Common myeloid progenitor, CD34-positive (primary cell): ENCODE results near the gene CCDC74B.
"Not testable (repeated sequence)": the region's sequence is repeated elsewhere in the genome, so short reads cannot be mapped to it uniquely, and the experiment has no call there.

ENCODE experiments used
- CTCF ChIA-PET: fragments of 350-600 bp; sonication (Branson Sonifier 250); formaldehyde crosslinking; loops from one replicate; lab custom pipeline; 2021; ENCODE audit warnings: antibody characterized with exemption; lab: Charles Lee
- POLR2A ChIA-PET: fragments of 350-600 bp; sonication (Branson Sonifier 250); formaldehyde crosslinking; loops from one replicate; lab custom pipeline; 2021; ENCODE audit warnings: antibody characterized with exemption; lab: Charles Lee
- DNase-seq, 3 donors: peaks; one replicate each; pipeline versions ENCODE4 v3.0.0 to v3.0.0-alpha.2; 2013
- H3K27ac ChIP-seq, 2 experiments: 1 replicate in 1 of 2; 2 replicates in 1 of 2; pipeline ENCODE4 v1.7.0; 2013; ENCODE audit warnings: inconsistent platforms in 2 of 2, low read length in 2 of 2, mild to moderate bottlenecking in 2 of 2, low read depth in 1 of 2, moderate library complexity in 1 of 2; ENCODE audit not compliant: severe bottlenecking in 2 of 2, insufficient read depth in 1 of 2, poor library complexity in 1 of 2
- H3K27me3 ChIP-seq, 5 experiments: replicated peaks in 2 of 5; 1 replicate in 3 of 5; 2 replicates in 2 of 5; pipeline versions ENCODE4 v1.6.1 to v1.7.0; 2013; ENCODE audit warnings: low read length in 4 of 5, mild to moderate bottlenecking in 2 of 5, moderate library complexity in 2 of 5, inconsistent platforms in 1 of 5; ENCODE audit not compliant: insufficient read depth in 5 of 5, control insufficient read depth in 4 of 5
- H3K36me3 ChIP-seq, 4 experiments: 1 replicate in 2 of 4; 2 replicates in 2 of 4; pipeline versions ENCODE4 v1.6.1 to v1.7.0; 2013; ENCODE audit warnings: low read length in 3 of 4, control low read depth in 1 of 4, mild to moderate bottlenecking in 1 of 4; ENCODE audit not compliant: control insufficient read depth in 4 of 4, insufficient read depth in 4 of 4
- H3K4me1 ChIP-seq, 4 experiments: 1 replicate in 3 of 4; 2 replicates in 1 of 4; pipeline versions ENCODE4 v1.6.1 to v1.7.1; 2013; ENCODE audit warnings: low read length in 3 of 4, mild to moderate bottlenecking in 3 of 4, control low read depth in 1 of 4, inconsistent platforms in 1 of 4, moderate library complexity in 1 of 4; ENCODE audit not compliant: control insufficient read depth in 4 of 4, insufficient read depth in 4 of 4; ENCODE audit errors: control extremely low read depth in 1 of 4
- H3K4me3 ChIP-seq, 7 experiments: 1 replicate in 4 of 7; 2 replicates in 3 of 7; pipeline versions ENCODE4 v1.5.1 to v1.7.0; 2013; ENCODE audit warnings: mild to moderate bottlenecking in 7 of 7, low read length in 6 of 7, moderate library complexity in 6 of 7, inconsistent platforms in 2 of 7, low read depth in 2 of 7, control low read depth in 1 of 7; ENCODE audit not compliant: insufficient read depth in 4 of 7, control insufficient read depth in 1 of 7; ENCODE audit errors: extremely low read depth in 1 of 7
- H3K9me3 ChIP-seq, 5 experiments: 1 replicate in 4 of 5; 2 replicates in 1 of 5; pipeline versions ENCODE4 v1.6.1 to v1.7.1; 2013; ENCODE audit warnings: low read length in 4 of 5, mild to moderate bottlenecking in 2 of 5, inconsistent platforms in 1 of 5, low read depth in 1 of 5, moderate library complexity in 1 of 5; ENCODE audit not compliant: control insufficient read depth in 4 of 5, insufficient read depth in 2 of 5; ENCODE audit errors: control extremely low read depth in 1 of 5
- WGBS: methylation state at CpG from one replicate; pipeline ENCODE4 v1.1.5; 2013; ENCODE audit not compliant: insufficient coverage; 5-methylcytosine and 5-hydroxymethylcytosine counted together

Gene CCDC74B

DNA sequence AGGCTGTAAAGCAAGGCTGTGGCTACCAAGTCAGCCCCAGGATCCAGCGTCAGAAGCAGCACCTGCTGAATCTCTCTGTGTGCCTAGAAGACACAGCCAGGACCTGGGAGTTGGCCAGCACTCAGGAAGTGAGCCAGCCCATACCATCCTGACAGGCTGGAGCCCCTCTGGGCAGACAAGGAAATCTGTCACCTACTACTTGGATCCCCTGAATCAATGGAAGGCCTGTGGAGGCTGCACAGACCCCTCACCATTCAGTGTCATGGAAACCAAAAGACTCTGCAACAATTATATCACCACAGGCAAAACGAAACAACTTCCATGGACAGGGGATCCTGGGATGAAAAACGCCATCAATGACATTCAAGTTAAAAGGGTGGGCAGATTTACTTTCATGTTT is 21.7 kb upstream of the CCDC74B start:
- 80% methylated on average over 1 of the region's 3 CpGs for WGBS
- H3K9me3 ChIP-seq, H3K4me1 ChIP-seq, CTCF ChIA-PET, POLR2A ChIA-PET, DNase-seq, H3K27ac ChIP-seq, H3K4me3 ChIP-seq, H3K27me3 ChIP-seq: not testable (repeated sequence)
- peaks cover 10 to 67% (median 47%) of the 10 kb centered on the region in 4 experiments for H3K36me3 ChIP-seq

DNA sequence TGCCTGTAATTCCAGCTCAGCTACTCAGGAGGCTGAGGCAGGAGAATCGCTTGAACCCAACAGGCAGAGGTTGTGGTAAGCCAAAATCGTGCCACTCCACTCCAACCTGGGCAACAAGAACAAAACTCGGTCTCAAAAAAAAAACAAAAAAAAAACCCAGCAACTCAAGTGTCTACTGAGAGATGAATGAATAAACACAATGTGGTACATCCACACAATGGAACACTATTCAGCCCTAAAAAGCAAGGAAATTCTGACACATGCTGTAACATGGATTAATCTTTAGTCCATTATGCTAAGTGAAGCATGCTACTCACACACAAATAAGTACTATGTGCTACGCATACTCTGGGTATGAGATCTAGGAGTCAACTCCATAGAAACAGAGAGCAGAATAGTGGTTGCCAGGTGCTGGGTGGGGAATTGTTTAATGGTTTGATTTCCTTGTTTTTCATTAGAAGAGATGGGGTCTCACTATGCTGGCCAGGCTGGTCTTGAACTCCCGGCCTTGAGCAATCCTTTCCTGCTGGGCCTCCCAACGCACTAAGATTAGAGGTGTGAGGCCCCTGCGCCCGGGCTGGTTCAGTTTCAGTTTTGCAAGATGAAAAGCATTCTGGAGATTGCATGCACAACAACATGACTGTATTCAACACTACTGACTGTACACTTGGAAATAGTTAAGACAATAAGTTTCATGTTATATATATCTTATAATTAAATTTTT is 20.5 kb upstream of the CCDC74B start:
- CTCF ChIA-PET: no interaction called here
- H3K36me3 ChIP-seq: peaks cover 10 to 59% (median 43%) of the 10 kb centered on the region in 4 experiments
- no peak for DNase-seq

DNA sequence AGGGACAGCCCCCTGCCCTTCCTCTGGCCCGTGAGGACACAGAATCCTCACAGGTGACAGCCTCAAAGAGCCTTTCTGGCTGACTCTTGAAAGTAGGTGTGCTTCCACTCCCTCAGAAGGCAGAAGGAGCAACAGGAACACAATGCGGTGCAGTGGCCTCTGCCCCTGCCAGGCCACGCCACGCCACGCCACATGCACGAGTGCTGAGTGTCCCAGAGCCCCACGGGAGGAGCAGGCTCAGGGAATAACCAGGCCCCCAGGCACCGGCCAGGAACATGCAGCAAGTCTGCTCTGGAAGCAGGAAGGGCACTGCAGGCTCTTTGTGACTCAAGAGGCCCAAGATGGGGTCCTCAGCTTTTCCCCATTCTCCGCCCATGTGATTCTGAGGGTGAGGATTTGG is 18.1 kb upstream of the CCDC74B start:
- ChIA-PET POLR2A (no interaction called here), CTCF (no interaction called here)
- no peak for DNase-seq
- Histone ChIP-seq H3K4me3 (no peak overlapping the region), H3K27me3 (no peaks in the 10 kb centered on the region), H3K9me3 (no peaks in the 10 kb centered on the region), H3K27ac (no peak overlapping the region), H3K36me3 (peaks cover 11 to 60% (median 35%) of the 10 kb centered on the region in 4 experiments), H3K4me1 (peaks cover 0 to 7% (median 6%) of the 10 kb centered on the region in 4 experiments)
- WGBS: 97% methylated on average over 8 of the region's 9 CpGs

More for the DNA sequence above, 20.5 kb upstream of the CCDC74B start:
- Histone ChIP-seq H3K4me1 (no peaks in the 10 kb centered on the region), H3K27me3 (no peaks in the 10 kb centered on the region), H3K4me3 (no peak overlapping the region), H3K27ac (no peak overlapping the region), H3K9me3 (no peaks in the 10 kb centered on the region)
- WGBS: 100% methylated on average over 7 of the region's 8 CpGs
- POLR2A ChIA-PET: no interaction called here

DNA sequence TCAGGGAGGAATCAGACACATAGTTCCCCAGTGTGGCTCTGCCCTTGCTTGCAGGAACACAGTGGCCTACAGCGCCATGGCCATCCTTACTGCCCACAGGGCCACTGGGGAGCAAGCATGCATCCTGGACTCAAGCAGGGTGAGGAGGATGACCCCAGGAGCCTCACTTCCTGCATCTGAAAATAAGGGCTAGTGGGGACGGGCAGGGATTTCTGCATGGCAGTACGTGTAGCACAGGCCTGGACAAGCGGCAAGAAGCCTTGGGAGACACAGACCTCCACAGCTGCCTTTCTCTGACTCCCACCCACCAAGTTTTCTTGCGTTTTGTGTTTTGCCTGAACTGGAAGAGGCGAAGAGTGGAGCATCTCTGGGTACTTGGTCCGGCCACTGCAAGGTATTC is 17.6 kb upstream of the CCDC74B start:
- H3K4me1 ChIP-seq, POLR2A ChIA-PET, H3K27ac ChIP-seq, DNase-seq, CTCF ChIA-PET, H3K4me3 ChIP-seq, H3K27me3 ChIP-seq, H3K9me3 ChIP-seq: not testable (repeated sequence)
- peaks cover 10 to 55% (median 31%) of the 10 kb centered on the region in 4 experiments for H3K36me3 ChIP-seq
- 100% methylated on average over 5 of the region's 7 CpGs for WGBS

DNA sequence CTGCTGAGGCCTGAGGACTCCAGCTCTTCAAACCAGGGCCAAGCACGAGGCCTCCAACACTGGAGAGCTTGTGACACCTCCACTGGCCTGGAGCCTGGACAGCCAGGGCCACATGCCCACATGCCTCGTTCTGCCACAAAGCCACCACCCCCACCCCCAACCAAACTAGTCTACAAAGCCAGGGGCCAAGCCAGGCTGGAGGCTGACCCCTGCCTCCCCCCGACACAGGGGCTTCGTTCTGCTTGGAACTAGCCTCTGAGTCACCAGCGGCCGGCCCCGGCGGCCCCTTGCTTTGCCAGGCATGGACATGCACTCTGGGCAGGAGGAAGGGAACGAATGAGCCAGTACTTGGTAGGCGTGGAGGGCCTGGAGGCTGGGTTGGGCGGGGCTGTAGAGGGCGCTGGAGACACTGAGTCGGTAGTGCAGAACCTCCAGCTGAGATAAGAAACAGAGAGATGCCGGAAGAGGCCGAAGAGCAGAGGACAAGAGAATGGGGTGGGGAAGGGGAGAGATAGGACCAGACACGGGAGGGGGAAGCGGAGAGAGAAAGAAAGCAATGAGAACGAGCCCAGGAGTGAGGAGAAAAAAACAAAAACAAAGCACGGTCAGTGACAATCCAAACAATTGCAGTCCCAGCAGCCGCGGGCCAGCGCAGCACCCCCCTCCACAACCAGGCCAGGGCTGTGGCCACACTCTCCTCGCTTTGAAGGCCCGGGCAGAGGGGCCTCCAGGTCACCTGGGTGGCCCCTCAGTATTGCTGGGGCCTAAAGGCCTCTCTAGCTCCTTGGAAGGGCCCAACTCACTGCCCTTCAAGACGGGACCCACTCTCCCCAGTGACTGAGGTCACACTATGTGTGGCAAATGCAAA is 16.2 kb upstream of the CCDC74B start:
- CTCF ChIA-PET, H3K4me3 ChIP-seq, DNase-seq, H3K4me1 ChIP-seq, H3K9me3 ChIP-seq, H3K27ac ChIP-seq, H3K27me3 ChIP-seq, POLR2A ChIA-PET: not testable (repeated sequence)
- 99% methylated on average over 19 of the region's 25 CpGs for WGBS
- peaks cover 10 to 41% (median 25%) of the 10 kb centered on the region in 4 experiments for H3K36me3 ChIP-seq

DNA sequence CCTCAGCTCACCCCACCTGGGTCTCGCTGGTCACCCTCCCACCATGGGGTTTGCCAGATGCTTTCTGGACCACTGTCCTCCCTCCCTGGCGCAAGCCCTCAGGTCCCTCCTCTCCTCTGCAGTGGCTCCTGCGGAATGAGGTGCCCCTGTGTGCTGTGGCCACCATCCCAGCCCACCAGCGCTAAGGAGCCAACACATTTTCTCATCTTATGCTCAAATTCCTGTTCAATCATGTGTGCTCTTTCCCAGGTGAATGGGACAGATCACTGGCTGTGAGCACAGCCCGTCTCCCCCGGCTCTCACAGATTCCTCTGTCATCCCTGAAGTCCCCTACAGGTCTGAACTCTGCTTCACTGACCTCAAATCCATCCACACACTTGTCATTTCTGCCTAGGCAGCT is 15.2 kb upstream of the CCDC74B start:
- Histone ChIP-seq H3K27ac (no peak overlapping the region), H3K36me3 (peaks cover 7 to 36% (median 19%) of the 10 kb centered on the region in 4 experiments), H3K4me1 (peaks cover 0 to 9% (median 6%) of the 10 kb centered on the region in 4 experiments), H3K4me3 (no peak overlapping the region), H3K27me3 (no peaks in the 10 kb centered on the region), H3K9me3 (no peaks in the 10 kb centered on the region)
- CTCF ChIA-PET: no interaction called here
- 98% methylated on average over 6 of the region's 6 CpGs for WGBS
- DNase-seq: no peak
- POLR2A ChIA-PET: no interaction called here

DNA sequence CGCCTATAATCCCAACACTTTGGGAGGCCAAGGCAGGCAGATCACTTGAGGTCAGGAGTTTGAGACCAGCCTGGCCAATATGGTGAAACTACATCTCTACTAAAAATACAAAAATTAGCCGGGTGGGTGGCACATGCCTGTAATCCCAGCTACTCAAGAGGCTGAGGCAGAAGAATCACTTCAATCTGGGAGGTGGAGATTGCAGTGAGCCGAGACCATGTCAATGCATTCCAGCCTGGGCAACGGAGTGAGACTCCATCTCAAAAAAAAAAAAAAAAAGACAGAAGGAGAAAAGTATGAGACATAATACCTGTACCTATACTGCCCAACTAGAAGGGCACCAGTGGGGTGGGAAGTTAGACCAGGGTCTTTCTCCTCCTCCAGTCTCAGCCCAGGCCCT is 14.5 kb upstream of the CCDC74B start:
- H3K4me1 ChIP-seq, H3K27me3 ChIP-seq, DNase-seq, H3K4me3 ChIP-seq, POLR2A ChIA-PET, H3K9me3 ChIP-seq, H3K27ac ChIP-seq: not testable (repeated sequence)
- 83% methylated on average over 1 of the region's 4 CpGs for WGBS
- CTCF ChIA-PET: interaction anchor here (0.6 to 0.8 kb wide), 2 partner anchors 10 to 1507 kb away, joined by 3 to 4 read pairs; no protein-coding TSS in a partner anchor
- peaks cover 3 to 38% (median 19%) of the 10 kb centered on the region in 4 experiments for H3K36me3 ChIP-seq
